HepG2 (cell line): ENCODE measurements around the gene MCF2L. TPM values are rescaled to one million over a fixed set of nuclear protein-coding genes. Genes with fewer than 3 reads are reported as not detected.

Experiments
- ADNP ChIP-seq: sonication (generic); formaldehyde crosslinking; IDR thresholded peaks from 2 replicates; pipeline ENCODE4 v1.4.0; 2020; ENCODE audit warnings: missing genetic modification reagents
- ATM ChIP-seq: fragments of 450-650 bp; IDR thresholded peaks from 2 replicates; pipeline ENCODE4 v1.7.1; 2017; ENCODE audit warnings: mild to moderate bottlenecking, borderline replicate concordance
- CHD2 ChIP-seq: IDR thresholded peaks from 2 replicates; pipeline ENCODE4 v1.6.1; 2011; ENCODE audit warnings: low read depth, low read length, improper control_type of control experiment
- DR1 ChIP-seq: sonication (generic); formaldehyde crosslinking; IDR thresholded peaks from 2 replicates; pipeline ENCODE4 v1.8.0; 2021; ENCODE audit warnings: mild to moderate bottlenecking, missing genetic modification reagents, inconsistent platforms
- HDAC6 ChIP-seq: fragments of 200-600 bp; sonication (generic); IDR thresholded peaks from 2 replicates; pipeline ENCODE4 v1.7.0; 2017; ENCODE audit warnings: mild to moderate bottlenecking, antibody characterized with exemption, low read length, low read depth
- MXD4 ChIP-seq: IDR thresholded peaks from 2 replicates; pipeline ENCODE4 v1.6.1; 2016; ENCODE audit warnings: mild to moderate bottlenecking, missing biosample characterization, missing genetic modification reagents
- NCOA2 ChIP-seq: sonication (generic); formaldehyde crosslinking; IDR thresholded peaks from 2 replicates; pipeline ENCODE4 v1.8.0; 2022; ENCODE audit warnings: inconsistent platforms
- RARA ChIP-seq: IDR thresholded peaks from 2 replicates; pipeline ENCODE4 v1.6.1; 2016; ENCODE audit warnings: missing genetic modification reagents, missing compliant biosample characterization
- SKI ChIP-seq: fragments of 450-650 bp; IDR thresholded peaks from one replicate; pipeline ENCODE4 v1.6.1; 2018; ENCODE audit warnings: mild to moderate bottlenecking; ENCODE audit not compliant: partially characterized antibody
- SOX6 ChIP-seq, 2 experiments: fragments of 450-650 bp in 1 of 2; sonication (generic) in 1 of 2; formaldehyde crosslinking in 1 of 2; IDR thresholded peaks; 2 replicates each; pipeline versions ENCODE4 v1.4.0 to v1.6.1; 2017 to 2020; ENCODE audit warnings: antibody characterized with exemption in 1 of 2, mild to moderate bottlenecking in 1 of 2, missing genetic modification reagents in 1 of 2
- SRF ChIP-seq: IDR thresholded peaks from 2 replicates; pipeline ENCODE4 v1.6.1; 2011; ENCODE audit warnings: mild to moderate bottlenecking, low read depth, low read length, moderate library complexity
- THYN1 ChIP-seq: sonication (generic); formaldehyde crosslinking; IDR thresholded peaks from 2 replicates; pipeline ENCODE4 v1.8.1; 2023; ENCODE audit warnings: low read depth, mild to moderate bottlenecking, moderate library complexity, missing genetic modification reagents, borderline replicate concordance
- ZNF350 ChIP-seq: sonication (generic); formaldehyde crosslinking; IDR thresholded peaks from 2 replicates; pipeline ENCODE4 v1.4.0; 2020; ENCODE audit warnings: mild to moderate bottlenecking, low read depth, missing genetic modification reagents, borderline replicate concordance
- ZSCAN25 ChIP-seq: sonication (generic); formaldehyde crosslinking; IDR thresholded peaks from 2 replicates; pipeline ENCODE4 v1.8.0; 2022; ENCODE audit warnings: mild to moderate bottlenecking, missing genetic modification reagents
- ZSCAN9 ChIP-seq: IDR thresholded peaks from 2 replicates; pipeline ENCODE4 v1.6.1; 2016; ENCODE audit warnings: borderline replicate concordance
- polyA plus RNA-seq, 8 experiments: library from polyadenylated mRNA; depleted of rRNA in 3 of 8; stranded (reverse) in 7 of 8; unstranded in 1 of 8; fragments of >200 nt; fragmentation: Illumina TruSeq in 4 of 8; extraction: Trizol in 4 of 8; gene quantifications; 2 replicates each; pipeline versions ENCODE4 v1.2.1 to v1.2.3, GENCODE V29; 2011 to 2016; ENCODE audit warnings: low read depth in 4 of 8, missing spikeins in 1 of 8, mixed read lengths in 1 of 8; ENCODE audit not compliant: insufficient read depth in 1 of 8
- total RNA-seq, 5 experiments: library from RNA; depleted of rRNA; stranded (reverse); fragments of >200 nt; fragmentation: Illumina TruSeq; extraction: Trizol; gene quantifications; 2 replicates each; pipeline ENCODE4 v1.2.3, GENCODE V29; 2016; ENCODE audit warnings: low read depth in 1 of 5
- TF ChIP-seq, protein P1 (sequence below): IDR thresholded peaks from 2 replicates; pipeline ENCODE4 v1.6.1; 2016
- TF ChIP-seq, protein P2 (sequence below): sonication (generic); formaldehyde crosslinking; IDR thresholded peaks from 2 replicates; pipeline ENCODE4 v1.4.0; 2020; ENCODE audit warnings: missing genetic modification reagents
- TF ChIP-seq, protein P3 (sequence below): fragments of 450-650 bp; IDR thresholded peaks from 2 replicates; pipeline ENCODE4 v1.6.1; 2017; ENCODE audit warnings: mild to moderate bottlenecking
- TF ChIP-seq, protein P4 (sequence below): sonication (generic); formaldehyde crosslinking; IDR thresholded peaks from 2 replicates; pipeline ENCODE4 v1.8.0; 2022; ENCODE audit warnings: mild to moderate bottlenecking, missing genetic modification reagents; ENCODE audit not compliant: insufficient replicate concordance
- TF ChIP-seq, protein P5 (sequence below): sonication (generic); formaldehyde crosslinking; IDR thresholded peaks from 2 replicates; pipeline ENCODE4 v1.4.0; 2020; ENCODE audit warnings: missing genetic modification reagents, borderline replicate concordance

Gene MCF2L
- total and polyA plus RNA-seq, 2 of the 13 experiments (the other 11 are each of a cell fraction or from before 2014, with no cell fraction given), result 19.4 to 28.4 TPM

DNA sequence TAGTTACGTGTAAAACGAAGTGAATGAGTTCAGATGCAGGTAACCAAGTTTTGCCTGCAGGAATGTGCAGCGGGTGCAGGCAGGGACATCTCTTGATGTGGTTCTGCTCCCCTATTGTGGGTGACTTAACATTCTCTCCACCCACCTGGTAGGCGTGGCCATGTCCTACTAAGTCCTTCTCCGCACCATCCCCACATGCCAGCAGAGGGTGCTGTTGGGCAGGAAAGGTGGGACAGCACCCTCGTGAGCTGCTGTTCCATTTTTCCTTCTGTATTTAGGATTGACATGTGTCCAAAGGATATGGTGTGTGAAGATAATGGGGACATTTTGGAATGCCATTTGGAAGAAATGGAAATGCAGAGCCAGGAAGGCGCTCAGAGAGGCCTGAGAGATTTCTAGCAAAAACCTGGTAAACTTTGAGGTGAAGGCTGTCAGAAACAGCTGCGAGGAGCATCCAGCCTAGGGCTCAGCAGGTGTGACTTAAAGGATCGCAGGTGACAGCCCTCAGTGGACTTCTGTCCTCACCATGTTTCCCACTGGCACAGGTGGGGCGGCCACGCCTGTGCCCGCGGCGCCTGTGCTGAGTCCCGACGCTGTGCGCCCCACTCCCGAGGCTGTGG, 26.2 kb upstream of the MCF2L start (continued):
- TF ChIP-seq, protein P1, sequence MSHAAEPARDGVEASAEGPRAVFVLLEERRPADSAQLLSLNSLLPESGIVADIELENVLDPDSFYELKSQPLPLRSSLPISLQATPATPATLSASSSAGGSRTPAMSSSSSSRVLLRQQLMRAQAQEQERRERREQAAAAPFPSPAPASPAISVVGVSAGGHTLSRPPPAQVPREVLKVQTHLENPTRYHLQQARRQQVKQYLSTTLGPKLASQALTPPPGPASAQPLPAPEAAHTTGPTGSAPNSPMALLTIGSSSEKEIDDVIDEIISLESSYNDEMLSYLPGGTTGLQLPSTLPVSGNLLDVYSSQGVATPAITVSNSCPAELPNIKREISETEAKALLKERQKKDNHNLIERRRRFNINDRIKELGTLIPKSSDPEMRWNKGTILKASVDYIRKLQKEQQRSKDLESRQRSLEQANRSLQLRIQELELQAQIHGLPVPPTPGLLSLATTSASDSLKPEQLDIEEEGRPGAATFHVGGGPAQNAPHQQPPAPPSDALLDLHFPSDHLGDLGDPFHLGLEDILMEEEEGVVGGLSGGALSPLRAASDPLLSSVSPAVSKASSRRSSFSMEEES (CRISPR knock-in tag), result peak; percentile 65
- TF ChIP-seq THYN1 (CRISPR knock-in tag) (no peak), ZSCAN9 (CRISPR knock-in tag) (peak; percentile 51; the same call in 1 of the 2 replicates), DR1 (no peak), MXD4 (CRISPR knock-in tag) (peak; percentile 69), NCOA2 (CRISPR knock-in tag) (peak; percentile 58; the same call in 1 of the 2 replicates), SOX6 (IDR thresholded peaks at IDR 0.05) (no peak), SOX6 (CRISPR knock-in tag; IDR thresholded peaks at IDR 0.05) (peak; percentile 45), ZSCAN25 (CRISPR knock-in tag) (no peak), SKI (no peak), SRF (no peak), HDAC6 (no peak), ZNF350 (peak; percentile 37; the same call in 1 of the 2 replicates), RARA (CRISPR knock-in tag) (no peak), ADNP (CRISPR knock-in tag) (no peak), ATM (no peak), CHD2 (0 out of 2 replicates have a peak, but pooled peaks have one; percentile 13)
- TF ChIP-seq, protein P2, sequence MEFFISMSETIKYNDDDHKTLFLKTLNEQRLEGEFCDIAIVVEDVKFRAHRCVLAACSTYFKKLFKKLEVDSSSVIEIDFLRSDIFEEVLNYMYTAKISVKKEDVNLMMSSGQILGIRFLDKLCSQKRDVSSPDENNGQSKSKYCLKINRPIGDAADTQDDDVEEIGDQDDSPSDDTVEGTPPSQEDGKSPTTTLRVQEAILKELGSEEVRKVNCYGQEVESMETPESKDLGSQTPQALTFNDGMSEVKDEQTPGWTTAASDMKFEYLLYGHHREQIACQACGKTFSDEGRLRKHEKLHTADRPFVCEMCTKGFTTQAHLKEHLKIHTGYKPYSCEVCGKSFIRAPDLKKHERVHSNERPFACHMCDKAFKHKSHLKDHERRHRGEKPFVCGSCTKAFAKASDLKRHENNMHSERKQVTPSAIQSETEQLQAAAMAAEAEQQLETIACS (CRISPR knock-in tag), result no peak
- TF ChIP-seq, protein P3, sequence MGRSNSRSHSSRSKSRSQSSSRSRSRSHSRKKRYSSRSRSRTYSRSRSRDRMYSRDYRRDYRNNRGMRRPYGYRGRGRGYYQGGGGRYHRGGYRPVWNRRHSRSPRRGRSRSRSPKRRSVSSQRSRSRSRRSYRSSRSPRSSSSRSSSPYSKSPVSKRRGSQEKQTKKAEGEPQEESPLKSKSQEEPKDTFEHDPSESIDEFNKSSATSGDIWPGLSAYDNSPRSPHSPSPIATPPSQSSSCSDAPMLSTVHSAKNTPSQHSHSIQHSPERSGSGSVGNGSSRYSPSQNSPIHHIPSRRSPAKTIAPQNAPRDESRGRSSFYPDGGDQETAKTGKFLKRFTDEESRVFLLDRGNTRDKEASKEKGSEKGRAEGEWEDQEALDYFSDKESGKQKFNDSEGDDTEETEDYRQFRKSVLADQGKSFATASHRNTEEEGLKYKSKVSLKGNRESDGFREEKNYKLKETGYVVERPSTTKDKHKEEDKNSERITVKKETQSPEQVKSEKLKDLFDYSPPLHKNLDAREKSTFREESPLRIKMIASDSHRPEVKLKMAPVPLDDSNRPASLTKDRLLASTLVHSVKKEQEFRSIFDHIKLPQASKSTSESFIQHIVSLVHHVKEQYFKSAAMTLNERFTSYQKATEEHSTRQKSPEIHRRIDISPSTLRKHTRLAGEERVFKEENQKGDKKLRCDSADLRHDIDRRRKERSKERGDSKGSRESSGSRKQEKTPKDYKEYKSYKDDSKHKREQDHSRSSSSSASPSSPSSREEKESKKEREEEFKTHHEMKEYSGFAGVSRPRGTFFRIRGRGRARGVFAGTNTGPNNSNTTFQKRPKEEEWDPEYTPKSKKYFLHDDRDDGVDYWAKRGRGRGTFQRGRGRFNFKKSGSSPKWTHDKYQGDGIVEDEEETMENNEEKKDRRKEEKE, result no peak
- TF ChIP-seq, protein P4, sequence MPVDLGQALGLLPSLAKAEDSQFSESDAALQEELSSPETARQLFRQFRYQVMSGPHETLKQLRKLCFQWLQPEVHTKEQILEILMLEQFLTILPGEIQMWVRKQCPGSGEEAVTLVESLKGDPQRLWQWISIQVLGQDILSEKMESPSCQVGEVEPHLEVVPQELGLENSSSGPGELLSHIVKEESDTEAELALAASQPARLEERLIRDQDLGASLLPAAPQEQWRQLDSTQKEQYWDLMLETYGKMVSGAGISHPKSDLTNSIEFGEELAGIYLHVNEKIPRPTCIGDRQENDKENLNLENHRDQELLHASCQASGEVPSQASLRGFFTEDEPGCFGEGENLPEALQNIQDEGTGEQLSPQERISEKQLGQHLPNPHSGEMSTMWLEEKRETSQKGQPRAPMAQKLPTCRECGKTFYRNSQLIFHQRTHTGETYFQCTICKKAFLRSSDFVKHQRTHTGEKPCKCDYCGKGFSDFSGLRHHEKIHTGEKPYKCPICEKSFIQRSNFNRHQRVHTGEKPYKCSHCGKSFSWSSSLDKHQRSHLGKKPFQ (CRISPR knock-in tag), result no peak
- TF ChIP-seq, protein P5, sequence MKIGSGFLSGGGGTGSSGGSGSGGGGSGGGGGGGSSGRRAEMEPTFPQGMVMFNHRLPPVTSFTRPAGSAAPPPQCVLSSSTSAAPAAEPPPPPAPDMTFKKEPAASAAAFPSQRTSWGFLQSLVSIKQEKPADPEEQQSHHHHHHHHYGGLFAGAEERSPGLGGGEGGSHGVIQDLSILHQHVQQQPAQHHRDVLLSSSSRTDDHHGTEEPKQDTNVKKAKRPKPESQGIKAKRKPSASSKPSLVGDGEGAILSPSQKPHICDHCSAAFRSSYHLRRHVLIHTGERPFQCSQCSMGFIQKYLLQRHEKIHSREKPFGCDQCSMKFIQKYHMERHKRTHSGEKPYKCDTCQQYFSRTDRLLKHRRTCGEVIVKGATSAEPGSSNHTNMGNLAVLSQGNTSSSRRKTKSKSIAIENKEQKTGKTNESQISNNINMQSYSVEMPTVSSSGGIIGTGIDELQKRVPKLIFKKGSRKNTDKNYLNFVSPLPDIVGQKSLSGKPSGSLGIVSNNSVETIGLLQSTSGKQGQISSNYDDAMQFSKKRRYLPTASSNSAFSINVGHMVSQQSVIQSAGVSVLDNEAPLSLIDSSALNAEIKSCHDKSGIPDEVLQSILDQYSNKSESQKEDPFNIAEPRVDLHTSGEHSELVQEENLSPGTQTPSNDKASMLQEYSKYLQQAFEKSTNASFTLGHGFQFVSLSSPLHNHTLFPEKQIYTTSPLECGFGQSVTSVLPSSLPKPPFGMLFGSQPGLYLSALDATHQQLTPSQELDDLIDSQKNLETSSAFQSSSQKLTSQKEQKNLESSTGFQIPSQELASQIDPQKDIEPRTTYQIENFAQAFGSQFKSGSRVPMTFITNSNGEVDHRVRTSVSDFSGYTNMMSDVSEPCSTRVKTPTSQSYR (CRISPR knock-in tag), result no peak; the same call in 1 of the 2 replicates
